ENCODE measurements around the gene TBP.
A peak's percentile ranks its signal among the peaks of the same experiment; 100 is the strongest.

TBP gene

DNA sequence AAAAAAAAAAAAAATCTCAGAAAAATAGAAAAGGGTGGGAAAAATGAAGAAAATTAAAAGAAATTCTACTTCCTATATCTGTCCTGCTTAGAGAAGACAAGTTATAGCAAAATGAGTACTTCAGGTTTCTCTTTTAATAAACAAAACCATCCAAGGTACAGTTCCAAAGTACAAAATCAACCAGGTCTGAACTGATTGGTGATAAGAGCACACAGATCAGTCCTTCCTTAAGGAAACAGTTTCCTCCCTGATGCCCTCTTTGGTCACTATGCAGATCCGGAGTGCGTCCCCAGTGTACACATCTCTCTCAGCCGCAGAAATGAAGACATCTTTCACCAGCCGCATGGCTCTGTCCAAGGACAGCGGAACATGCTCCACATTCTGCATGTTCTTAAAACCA is 19.2 kb upstream of the TBP start:
- no peak for DNase-seq (ENCODE audit: low read depth)

GRCh38 chr6:170536671-170537070 is 17.5 kb upstream of the TBP start:
- no peak for DNase-seq (ENCODE audit: low read depth)

- no peak for DNase-seq (ENCODE audit: low read depth)
Measured at GRCh38 chr6:170537329-170537728, 16.8 kb upstream of the TBP start.

- DNase-seq (ENCODE audit: low read depth), result no peak
Measured at GRCh38 chr6:170542031-170542719, 12.0 kb upstream of the TBP start.

- DNase-seq (ENCODE audit: low read depth), result no peak
Measured at GRCh38 chr6:170545405-170545804, 8.8 kb upstream of the TBP start.

DNA sequence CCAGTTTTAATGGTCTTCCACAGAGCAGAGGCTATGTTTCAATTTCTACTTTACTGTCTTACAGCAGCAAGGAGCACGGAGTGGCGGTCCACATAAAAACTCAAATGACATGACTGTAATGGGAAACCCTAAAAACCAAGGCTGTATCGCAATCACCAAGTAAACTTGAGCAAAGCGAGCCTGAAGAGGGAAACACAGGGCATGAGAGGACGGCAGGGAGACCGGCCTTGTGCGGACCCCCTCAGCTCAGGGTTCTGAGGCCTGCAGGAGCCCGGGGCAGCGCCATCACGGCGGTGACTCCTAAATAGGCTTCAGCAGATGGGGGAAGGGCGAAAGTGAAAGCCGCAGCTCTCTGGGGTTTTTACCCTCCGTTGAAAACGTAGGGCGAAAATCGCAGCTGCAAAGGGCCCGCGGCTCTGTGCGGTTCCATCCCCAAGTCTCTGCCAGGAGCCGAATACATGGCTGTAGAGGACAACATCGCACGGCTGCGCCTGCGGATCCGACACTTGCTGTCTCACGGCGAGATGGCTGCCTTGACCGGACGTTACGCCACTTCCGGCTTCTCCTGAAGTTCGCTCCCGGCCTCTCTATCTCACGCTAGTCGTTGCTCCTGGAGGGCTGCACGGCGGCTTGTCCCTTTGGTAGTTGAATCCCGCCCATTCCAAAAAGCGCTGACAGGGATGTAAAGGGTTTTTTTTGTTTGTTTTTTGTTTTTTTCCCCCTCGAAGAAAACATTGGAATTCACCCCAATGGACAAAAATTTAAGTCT is 1.2 kb upstream of the TBP start, which contains the start of gene PSMB1:
Gene PSMB1 (minus strand): TSS at position 543 of the 769 bp plus-strand sequence. CDS start 65 bp downstream, at position 478.
- peak; percentile 86 for DNase-seq (ENCODE audit: low read depth)

DNA sequence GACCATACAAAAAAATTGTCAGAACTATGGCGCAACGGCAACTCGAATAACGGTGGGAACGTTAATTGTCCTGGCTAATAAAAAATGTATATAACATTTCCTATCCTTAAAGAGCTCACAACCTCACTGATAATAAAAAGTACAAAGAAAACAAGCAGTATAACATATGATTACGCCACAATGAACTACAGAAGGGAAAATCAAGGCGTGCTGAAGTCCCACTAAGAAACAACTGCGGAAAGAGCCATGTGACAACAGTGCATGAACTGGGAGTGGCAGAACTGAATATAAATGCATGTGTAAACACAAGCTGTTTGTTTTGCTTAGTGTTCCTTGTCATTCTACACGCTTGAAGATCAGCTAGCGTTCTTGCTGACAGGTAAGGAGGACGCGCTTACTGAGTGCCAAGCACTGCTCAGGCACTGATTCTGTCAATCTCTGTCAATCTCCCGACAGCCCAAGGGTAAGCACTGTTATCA is 596 bp upstream of the TBP start:
- DNase-seq (ENCODE audit: low read depth), result no peak

- no peak for DNase-seq (ENCODE audit: low read depth)
Measured at GRCh38 chr6:170554796-170555137, 598 bp downstream of the TBP start.

GRCh38 chr6:170555305-170555704 is 1.1 kb downstream of the TBP start:
- DNase-seq (ENCODE audit: low read depth), result no peak

DNA sequence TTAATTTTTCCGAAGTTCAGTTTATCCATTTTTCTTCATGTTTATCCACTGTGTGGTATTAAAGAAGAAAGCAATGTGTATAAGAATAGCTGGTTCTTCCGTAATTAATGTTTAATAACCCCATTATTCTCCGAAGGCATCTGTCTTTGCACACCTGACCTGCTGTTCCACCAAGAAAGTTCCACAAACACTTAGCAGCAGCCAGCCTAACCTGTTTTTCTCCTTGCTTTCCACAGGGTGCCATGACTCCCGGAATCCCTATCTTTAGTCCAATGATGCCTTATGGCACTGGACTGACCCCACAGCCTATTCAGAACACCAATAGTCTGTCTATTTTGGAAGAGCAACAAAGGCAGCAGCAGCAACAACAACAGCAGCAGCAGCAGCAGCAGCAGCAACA is 7.4 kb downstream of the TBP start:
- DNase-seq (ENCODE audit: low read depth), result no peak

DNA sequence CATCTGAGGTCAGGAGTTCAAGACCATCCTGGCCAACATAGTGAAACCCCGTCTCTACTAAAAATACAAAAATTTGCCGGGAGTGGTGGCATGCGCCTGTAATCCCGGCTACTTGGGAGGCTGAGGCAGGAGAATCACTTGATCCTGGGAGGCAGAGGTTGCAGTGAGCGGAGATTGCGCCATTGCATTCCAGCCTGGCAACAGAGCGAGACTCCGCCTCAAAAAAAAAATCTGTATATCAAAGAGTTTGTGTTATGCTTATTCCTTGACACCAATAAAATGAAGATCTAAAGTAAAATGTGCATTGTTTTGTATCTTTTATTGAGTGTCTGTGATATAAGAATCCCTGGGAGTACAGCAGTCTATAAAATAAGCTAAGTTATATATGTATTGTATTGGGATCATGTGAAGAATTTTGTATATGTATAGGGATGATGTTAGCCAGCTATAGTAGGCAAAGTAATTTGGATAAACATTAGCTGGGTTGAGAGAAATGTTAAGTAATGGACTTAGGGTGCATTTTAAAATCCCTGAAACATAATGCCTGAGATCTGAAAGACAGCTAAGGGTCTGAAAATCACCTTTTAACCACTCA is 10.9 kb downstream of the TBP start:
- DNase-seq (ENCODE audit: low read depth), result no peak

- no peak for DNase-seq (ENCODE audit: low read depth)
Measured at GRCh38 chr6:170572704-170573466, 18.7 kb downstream of the TBP start.

DNA sequence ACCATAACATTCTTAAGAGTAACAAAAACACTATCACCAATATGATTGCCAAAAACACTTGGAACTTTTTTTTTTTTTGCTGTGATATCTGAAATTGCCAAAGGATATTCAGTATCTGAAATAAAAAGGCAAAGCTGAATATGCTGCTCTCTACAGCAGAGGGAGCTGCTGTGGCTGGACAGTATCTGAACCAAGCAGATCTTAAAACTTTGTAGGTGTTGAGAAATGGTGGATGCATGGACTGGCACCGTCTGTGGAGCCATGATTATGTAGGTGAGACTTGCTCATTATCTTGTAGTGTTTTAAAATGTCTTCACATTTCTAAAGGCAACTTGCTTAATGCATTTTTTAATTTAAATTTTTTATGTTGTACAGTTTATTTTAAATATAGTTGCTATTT is 21.1 kb downstream of the TBP start:
- no peak for DNase-seq (ENCODE audit: low read depth)

DNA sequence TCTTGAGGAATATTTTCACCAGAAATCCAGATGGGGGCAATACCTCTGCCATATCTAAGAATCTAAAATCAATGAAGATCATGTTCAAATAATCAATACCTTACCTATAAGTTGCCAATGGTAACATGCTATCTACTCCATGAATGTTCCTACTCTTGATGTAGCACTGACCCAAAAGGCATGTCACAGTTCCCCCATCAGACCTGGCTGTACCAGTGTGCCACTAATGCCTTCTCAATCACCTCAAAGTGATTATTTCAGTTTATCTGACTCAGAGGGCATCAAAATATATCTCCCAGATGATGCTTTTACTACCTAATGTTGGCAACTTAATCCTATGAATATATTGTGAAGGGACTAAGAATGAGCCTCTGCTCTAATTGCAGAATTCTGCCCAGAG is 24.7 kb downstream of the TBP start:
- no peak for DNase-seq (ENCODE audit: low read depth)

DNA sequence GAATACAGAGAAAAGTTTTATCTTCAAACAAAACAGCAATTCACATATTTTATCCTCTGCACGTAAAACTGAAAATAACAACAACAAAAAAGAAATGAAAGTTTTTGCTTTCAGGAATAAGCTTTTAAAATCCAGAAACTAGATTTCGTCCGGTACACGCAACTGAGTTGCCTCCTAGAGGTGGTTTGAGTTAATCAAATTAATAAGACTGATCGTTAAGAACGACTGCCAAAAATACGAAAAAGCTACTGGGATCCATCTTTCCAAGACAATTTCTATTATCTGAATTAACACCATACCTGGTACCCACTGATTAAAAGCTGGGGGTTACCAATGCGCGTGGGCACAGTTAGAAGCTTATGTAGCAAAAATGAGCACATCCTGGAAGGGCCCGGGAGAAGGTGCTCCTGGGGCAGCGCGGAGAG is 29.6 kb downstream of the TBP start:
- DNase-seq (ENCODE audit: low read depth), result no peak

GRCh38 chr6:170584181-170584953 is 30.2 kb downstream of the TBP start, which contains the start of gene PDCD2:
TSS of gene PDCD2 (minus strand) at chr6:170584637. CDS start at chr6:170584581, 56 bp downstream.
- peak; percentile 65 for DNase-seq (ENCODE audit: low read depth)

- no peak for DNase-seq (ENCODE audit: low read depth)
Measured at GRCh38 chr6:170584954-170585498, 30.9 kb downstream of the TBP start.

DNA sequence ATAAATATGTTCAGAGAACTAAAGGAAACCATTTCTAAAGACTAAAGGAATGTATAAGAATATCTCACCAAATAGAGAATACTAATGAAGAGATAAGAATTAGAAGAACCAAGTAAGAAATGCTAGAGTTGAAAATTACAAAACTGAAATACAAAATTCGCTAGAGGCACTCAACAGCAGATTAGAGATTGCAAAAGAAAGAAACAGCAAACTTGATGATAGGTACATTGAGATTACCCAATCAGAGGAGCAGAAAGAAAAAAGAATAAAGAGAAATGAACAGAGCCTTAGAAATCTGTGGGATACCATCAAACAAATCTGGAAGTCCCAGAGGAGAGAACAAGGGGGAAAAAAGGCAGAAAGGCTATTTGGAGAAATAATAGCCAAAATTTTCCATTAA is 36.6 kb downstream of the TBP start:
- no peak for DNase-seq (ENCODE audit: low read depth)

DNA sequence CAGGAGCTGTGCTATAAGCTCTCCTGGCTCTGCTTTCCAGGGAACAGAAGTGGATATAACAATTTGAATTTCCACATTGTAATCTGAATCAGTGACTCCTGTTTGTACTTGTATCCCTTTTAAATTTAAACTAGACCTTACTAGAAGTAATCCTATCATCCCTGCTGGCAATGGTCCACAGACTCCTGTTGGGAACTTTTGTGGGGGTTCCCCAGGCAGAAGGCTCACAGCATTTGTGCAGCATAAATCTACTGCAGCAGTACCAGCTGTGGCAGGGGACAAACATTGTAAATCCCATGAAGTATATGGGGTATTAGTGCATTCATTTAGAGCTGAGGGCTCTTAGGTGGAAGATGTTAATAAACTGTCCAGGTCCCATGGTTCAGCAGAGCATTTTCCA is 42.3 kb downstream of the TBP start:
- no peak for DNase-seq (ENCODE audit: low read depth)

DNA sequence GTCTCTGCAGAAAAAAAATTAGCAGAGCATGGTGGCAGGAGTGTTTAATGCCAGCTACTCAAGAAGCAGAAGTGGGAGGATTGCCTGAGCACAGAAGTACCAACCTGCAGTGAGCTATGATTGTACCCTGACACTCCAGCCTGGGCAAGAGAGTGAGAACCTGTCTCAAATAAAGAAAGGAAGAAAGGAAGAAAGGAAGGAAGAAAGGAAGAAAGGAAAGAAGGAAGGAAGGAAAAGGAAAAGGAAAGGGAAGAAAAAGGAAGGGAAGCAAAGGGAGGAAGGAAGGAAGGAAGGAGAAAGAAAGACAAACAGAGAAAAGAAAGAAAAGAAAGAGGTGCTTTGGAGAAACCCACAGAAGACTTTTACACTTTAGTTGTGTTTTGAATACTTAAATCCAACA is 43.1 kb downstream of the TBP start:
- DNase-seq (ENCODE audit: low read depth), result no peak

DNA sequence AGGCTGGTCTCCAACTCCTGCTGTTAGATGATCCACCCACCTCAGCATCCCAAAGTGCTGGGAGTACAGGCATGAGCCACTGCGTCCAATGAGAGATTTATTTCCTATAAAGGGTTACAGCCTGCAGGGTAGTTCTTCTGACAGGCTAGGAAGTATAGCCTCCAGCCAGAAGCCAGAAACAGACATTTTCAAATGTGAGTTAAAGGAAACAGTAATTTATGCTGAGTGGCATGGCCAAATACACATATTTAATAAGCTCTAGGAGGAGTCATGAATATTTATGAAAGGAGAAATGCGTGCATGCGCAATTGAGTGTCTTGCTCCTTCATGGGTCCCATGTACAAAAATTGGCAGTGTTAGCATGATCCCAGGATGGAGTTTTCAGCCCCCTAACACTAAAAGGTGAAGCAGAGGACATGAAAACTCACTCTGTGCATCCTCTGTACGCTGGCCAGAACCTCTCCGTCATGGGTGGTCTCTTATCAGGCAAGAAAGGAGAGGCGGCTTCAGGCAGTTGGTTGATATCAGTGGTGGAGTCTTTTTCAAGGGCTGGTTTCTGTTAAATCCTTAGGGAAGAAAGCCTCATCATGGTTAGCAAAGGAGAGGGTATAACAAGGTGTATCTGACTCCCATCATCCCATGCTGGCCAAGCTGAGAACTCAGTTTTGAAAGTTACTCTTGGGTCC is 51.5 kb downstream of the TBP start:
- DNase-seq (ENCODE audit: low read depth), result no peak
